HG03060 (cell line): Measurements from ENCODE around the gene ZNF536.

Experiments used
- ATAC-seq: cut with Tn5 transposase; IDR thresholded peaks from one replicate; pipeline ENCODE4 v1.9.1; 2021; ENCODE audit warnings: low read depth, moderate number of reproducible peaks; ENCODE audit not compliant: unreplicated experiment

Gene ZNF536

GRCh38 chr19:30518965-30519606 lies 146.9 kb downstream of the ZNF536 start:
- ATAC-seq: no peak

- no peak for ATAC-seq
Observed at GRCh38 chr19:30519607-30520205, 147.5 kb downstream of the ZNF536 start.

- ATAC-seq: no peak
Observed at GRCh38 chr19:30520735-30521479, 148.7 kb downstream of the ZNF536 start.

- ATAC-seq: no peak
Observed at GRCh38 chr19:30521937-30522336, 149.8 kb downstream of the ZNF536 start.

- no peak for ATAC-seq
Observed at GRCh38 chr19:30522341-30522740, 150.2 kb downstream of the ZNF536 start.

GRCh38 chr19:30523791-30524190 lies 151.6 kb downstream of the ZNF536 start:
- no peak for ATAC-seq

GRCh38 chr19:30525383-30525782 lies 153.2 kb downstream of the ZNF536 start:
- ATAC-seq: no peak

GRCh38 chr19:30528919-30529318 lies 156.7 kb downstream of the ZNF536 start:
- no peak for ATAC-seq

GRCh38 chr19:30529876-30530275 lies 157.7 kb downstream of the ZNF536 start:
- ATAC-seq: no peak

- ATAC-seq: no peak
Observed at GRCh38 chr19:30530751-30531150, 158.6 kb downstream of the ZNF536 start.

GRCh38 chr19:30535011-30535410 lies 162.8 kb downstream of the ZNF536 start:
- no peak for ATAC-seq

- no peak for ATAC-seq
Observed at GRCh38 chr19:30536975-30537374, 164.8 kb downstream of the ZNF536 start.

- ATAC-seq: no peak
Observed at GRCh38 chr19:30539315-30539714, 167.1 kb downstream of the ZNF536 start.

- ATAC-seq: no peak
Observed at GRCh38 chr19:30539981-30540380, 167.8 kb downstream of the ZNF536 start.

GRCh38 chr19:30540761-30541160 lies 168.6 kb downstream of the ZNF536 start:
- ATAC-seq: no peak

- ATAC-seq: no peak
Observed at GRCh38 chr19:30541575-30541974, 169.4 kb downstream of the ZNF536 start.

GRCh38 chr19:30543243-30543945 lies 171.2 kb downstream of the ZNF536 start:
- no peak for ATAC-seq

GRCh38 chr19:30545752-30546151 lies 173.6 kb downstream of the ZNF536 start:
- ATAC-seq: no peak

- ATAC-seq: no peak
Observed at GRCh38 chr19:30546332-30546731, 174.1 kb downstream of the ZNF536 start.

GRCh38 chr19:30547246-30547645 lies 175.1 kb downstream of the ZNF536 start:
- no peak for ATAC-seq

GRCh38 chr19:30549151-30549550 lies 177.0 kb downstream of the ZNF536 start:
- no peak for ATAC-seq
